ENCODE results near the gene LMO1.

The LMO1 gene

DNA sequence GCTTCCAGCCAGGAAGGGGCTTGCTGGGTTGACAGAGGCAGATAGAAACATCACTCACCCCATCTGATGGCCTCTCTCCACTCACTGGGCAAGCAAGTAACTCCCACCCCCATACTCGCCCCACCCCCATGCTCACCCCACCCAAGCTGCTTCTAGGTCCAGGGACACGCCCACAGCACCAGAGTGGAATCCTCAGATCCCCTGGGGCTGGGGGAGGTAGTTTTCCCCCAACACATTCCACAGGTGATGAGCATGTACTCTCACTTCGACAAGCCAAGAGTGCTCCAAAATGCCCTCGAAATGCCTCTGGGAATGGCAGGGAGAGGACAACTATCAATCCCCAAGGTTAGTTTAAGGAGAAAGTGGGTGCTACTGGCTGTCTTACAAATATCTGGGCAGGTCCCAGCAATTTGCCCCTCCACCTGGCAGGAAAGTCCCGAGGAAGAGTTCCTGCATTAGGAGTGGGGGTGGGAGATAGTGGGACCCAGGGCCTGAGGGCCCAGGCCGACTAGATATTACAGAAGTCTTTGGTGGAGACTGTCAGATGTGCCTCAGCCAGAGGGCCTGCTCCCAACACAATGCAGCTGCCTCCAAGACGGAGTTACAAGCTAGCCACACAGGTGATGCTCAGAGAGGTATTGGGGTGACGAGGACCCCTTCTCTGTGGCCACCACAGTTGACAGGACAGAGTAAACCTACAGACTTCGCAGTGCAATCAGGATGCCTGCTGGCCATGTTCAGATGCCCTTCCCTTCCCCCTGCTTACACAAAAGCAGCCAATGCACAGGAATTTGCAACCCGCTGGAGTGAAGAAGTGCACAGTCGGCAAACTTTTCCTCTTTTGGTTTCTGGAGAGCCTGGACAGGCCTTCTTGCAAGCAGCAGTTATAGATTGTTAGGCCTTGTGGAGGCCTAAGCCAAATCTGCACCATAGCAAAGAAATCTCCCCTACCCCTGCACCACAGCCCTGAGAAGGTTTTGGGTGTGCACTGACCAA lies 2.9 kb upstream of the LMO1 start:
- DNase-seq: no peak

DNA sequence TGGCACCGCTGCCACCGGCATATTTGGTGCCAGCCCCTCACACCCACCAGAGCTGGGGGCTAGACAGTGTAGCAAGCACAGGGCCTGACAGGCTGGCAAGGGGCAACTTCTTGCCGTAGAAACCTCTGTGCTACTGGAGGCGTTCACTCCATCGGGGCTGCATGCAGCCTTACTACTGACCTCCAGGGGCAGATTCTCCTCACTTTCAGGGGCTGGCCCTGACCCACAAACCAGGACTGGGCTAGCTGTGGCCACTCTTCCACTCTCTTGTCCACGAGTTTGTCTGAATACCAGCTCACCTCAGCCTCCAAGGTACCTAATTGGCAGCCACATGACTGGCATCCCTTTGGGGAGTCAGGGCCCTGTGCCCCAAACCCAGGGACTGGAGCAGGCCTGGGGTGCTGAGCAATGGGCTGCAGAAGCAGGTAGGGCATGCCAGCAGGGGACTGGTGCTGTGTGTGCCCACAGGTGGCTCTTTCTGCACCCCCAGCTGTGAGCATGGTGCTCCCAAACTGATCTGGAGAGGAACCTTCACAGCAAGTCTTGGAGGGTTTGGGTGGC lies 2.1 kb upstream of the LMO1 start:
- no peak for DNase-seq

DNA sequence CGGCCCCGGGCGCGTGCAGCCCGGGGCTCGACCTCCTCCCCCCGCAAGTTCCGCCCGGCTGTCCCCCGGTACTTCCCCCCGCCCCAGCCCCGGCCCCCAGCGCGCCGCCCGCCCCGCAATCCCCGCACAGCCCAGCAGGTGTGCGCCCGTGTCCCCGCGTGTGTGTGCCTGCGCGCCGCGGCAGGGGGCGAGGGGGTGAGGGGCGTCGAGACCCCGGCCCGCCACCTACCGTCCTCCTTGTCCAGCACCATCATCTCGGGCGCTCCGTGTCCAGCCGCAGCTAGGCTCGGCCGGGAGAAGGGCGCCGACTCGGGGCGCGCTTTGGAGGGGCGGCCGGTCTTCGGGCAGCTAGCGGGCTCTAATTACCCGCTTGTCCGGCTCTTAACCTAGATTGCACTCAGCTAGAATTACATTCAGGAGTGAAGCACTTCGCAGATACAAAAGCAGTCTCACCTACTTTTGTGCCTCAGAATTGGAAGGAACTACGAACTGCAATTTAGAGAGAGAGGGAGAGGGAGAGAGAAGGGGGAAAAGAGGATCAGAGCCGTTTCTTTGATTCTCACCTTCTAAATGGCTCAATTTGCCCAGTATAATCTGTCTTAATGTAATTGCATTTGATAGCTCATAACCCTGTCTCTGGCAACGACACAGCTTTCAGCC lies 439 bp downstream of the LMO1 start:
- DNase-seq: peak in 2 of 56 donors; percentile 17 to 28

DNA sequence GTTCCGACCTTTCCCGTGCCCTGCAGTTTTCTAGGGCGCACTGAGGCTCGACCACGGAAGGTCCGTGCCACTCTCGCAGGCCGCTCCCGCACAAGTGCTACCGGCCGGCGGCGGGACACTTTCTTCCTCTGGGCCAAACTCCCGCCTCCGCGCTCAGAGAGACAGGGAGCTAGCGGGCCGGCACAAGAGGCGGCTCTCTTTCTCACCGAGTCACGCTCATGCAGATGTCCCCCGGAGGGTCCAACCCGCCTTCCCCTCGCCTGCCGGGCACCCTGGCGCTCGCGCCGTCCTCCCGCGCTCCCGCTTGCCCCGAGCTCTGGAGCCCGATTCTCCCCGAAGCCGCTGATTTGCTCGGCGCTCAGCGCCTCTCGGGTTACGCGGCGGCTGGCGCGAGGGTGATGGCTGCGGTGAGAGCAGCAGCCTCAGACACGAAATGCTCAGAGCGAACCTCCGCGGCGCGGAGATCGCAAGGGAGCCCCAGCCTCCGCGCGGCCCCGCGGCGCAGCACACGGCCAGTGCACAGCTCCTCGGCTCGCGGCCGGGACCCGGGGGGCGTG lies 1.0 kb downstream of the LMO1 start:
- peak in 8 of 56 donors; percentile 9 to 55 (median 28) for DNase-seq

DNA sequence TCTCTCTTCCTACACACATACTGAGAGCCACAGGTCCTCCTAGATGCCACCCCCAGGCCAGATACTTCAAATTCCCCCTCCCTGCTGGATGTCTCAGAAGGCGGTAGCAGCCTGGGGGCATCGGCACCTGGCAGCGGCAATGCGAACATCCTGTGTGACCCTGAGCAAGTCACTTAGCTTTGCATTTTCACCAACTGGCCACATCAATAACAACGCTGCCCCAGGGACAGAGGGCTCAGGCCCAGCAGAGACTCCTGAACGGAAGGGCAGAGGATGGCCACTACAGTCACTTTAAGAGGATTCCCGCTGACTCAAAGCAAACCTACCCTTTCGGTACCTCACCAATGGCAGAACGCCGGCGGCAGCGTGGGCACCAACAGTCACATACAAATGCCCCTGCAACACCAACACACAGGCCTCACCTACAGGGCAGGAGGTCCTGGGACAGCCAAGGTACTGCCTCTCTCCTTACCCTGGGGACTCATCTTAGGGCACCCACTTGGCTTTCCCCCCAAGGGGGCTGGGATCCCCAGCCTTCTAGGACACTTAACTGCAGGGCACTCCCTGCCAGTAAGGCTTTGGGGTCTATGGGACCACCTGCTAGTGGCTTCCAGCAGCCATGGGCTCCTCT lies 1.6 kb downstream of the LMO1 start:
- no peak for DNase-seq

DNA sequence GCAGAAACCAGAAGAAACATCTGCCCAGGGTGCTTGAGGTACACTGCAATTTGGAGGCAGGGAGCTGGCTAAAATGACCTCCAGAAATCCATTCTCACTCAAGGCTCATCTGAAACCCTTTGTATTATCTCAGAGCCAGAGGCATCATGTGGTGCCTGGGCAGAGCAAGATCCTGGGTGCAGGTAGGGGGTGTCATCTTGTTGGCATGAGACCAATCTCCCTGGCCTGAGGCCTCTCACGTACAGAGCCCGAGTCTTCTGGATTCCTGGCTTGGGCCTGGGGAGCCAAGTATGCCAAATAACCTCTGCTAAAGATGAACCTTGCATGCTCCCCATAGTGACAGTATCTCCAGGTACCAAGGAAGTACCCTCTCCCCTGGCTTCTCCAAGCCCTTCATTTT lies 2.4 kb downstream of the LMO1 start:
- DNase-seq: no peak

DNA sequence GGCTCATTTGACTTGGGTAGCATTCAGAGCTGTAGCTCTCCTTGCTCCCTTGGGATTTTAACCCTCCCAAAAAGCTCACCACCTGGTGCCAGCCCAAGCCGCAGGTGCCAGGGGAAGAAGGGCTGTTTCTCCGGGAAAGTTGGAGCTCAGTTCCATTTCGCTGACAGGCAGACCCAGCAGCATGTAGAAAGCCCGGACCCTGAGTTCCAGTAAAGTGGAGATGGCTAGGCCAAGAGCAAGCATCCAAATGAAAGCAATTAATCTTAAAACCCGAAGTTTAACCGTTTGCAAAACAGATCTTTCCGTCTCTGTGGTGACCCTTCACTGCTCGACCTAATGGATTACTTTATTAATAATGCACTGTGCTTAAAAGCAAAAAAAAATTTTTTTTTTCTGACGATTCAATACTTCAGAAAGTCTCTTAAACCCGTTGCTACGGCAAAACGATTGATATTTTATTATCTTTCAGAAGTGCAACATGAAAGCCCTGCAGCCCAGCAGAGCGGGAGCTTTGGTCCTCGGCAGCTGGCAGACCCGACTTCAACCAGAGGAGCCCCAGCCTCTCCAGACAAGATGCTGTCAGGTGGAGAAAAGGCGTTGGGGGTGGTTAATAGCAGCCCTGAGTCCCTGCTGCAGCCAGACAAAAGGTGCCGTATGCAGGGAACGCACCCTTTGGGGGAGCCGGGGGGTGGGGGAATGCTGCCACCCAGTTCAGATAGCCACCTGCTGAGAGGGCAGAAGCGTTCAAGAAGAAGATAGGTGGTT lies 3.3 kb downstream of the LMO1 start:
- DNase-seq: no peak

DNA sequence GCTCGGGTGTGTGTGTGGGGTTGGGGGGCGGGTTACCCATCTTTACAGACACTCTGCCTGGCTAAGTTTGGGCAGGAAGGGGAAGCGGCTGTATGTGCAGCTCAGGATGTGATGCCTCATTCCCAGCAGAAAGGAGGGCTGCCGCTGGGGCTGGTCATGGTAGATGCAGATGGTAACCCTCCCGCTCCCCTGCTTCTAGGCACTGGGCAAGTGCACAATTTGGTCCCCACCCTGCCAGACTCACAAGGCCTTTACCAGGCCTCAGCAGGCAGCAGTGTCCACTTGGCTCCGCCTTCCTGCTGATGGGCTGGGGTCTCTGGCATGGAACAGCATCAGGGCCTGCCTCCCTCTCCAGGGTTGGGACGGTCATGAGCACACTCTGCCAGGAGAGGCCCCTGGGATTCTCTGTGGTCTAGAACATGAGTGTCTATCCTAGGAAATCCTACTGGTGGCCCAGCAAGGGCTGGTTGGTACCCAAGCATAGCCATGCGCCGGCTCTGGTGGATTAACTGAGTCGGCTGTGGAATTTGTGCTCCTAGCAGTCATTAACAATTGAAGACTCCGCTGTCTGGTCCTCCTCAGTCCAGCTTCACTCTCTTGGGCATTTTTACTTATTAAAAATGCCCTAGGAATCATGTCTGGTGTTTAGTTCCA lies 4.2 kb downstream of the LMO1 start:
- DNase-seq: no peak

DNA sequence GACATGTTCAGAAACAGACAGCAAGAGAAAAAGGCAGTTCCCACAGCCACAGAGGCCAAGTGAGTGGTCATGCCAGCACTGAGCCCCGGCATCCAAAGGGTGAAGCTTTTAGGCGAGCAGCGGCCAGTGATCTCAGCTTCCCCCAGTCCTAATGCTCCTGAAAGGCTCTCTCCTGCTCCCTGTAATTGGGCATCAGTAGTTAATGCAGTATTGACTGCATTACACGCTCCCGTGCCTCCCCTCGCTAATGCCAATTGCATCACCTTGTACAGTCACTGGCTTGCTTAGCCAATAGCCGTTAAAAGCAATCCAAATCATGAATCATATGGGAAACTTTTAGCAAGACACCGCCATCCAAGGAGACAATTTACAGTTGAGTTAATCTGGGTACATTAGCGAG lies 4.9 kb downstream of the LMO1 start:
- no peak for DNase-seq

DNA sequence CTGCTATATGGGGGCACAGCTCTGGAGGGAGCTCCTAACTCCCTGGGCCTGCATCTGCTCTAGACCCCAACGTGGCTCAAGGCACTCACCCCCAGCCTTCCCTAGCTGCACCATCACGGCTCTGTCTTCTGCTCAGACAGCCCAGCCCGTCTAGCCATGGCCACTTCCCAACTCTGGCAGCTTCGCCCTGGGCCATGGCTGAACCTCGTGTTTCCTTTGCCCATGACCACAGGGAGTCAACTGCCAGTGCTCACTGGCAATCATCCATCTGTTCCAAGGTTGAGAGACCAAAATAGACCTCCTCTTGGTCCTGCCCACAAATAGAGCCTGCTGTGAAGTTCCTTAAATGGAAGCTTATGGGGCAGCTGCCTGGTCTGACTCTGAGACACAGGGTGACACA lies 5.4 kb downstream of the LMO1 start:
- DNase-seq: peak in 8 of 56 donors; percentile 17 to 39 (median 26)

DNA sequence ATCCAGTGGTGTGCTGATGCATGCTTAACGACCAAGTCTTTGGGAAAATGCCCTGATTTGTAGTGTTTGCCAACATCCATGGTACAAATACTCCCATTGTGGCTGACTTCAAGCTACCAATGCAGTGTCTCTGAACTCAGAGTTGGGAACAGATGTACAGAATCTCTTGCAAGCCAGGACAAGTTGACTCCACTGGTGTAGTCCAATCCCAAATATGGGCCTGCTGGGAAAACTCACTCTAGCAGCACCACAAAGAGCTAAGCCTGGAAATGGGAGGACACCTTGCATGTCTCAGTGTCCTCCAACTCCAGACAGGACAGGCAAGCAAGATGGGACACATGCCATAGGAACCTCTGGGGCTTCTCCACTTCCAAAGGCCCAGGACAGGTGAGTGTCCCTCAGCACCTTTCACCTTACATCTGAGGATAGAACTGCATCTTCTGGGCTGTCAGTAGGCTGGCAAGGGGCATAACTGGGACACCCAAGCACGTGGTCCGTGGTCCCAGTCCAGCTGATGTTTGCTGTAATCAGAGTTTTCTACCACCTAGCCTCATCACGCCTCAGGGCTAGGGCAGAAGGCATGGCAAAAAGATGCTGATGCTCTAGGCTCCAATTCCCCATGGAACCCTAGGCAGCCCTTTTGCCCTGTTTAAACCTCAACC lies 6.5 kb downstream of the LMO1 start:
- DNase-seq: peak in 15 of 56 donors; percentile 18 to 53 (median 33)

DNA sequence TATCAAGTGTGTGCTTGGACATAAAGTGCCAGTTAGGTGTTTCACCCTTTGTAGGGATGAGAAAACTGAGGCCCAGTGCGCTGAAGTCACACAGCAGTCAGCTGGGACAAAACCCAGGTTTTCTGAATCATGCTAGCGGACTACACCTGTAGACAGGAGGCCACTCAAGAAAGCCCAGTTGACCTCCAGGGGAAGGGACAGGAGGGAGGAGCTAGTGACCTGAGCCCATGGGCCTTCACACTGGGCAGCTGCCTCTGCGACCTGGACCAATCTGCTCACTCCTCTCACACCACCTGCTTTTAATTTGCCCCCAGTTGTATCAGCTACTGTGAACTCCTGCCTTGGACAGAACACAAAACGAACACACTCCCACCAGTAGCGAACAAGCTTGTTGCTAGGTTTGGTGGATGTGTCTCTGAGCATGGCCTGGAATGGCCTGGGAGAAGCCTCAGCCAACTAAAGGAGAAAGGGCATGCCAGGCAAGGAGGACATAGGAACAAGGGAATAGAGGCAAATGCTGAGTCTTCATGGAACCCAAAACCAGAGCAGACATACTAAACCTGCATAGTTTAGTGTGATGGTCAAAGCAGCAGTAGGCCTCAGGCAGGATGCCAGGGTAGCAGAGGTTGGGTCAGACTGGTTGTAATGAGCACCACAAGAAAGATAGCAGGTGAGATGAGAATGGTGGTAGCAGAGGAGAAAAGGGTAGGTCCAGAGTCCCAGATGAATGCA lies 7.2 kb downstream of the LMO1 start:
- DNase-seq: no peak

DNA sequence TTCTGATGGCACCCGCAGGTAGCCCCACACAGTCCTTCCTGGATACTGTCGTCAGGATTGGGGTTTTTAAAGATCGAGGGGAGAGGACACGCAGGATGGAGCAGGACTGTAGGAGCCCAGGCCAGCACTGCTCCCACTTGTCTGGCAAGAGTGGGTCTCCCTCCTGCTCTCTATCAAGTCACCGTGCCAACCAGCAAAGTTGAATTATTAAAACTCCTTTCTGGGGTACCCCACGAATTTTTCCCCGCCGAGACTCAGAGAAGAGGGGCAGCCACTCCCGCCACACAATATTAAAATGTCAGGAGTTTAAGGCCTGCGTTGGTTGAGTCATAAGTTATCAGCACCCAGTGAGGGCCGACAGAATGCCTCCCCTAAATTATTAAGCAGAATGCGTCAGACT lies 10.1 kb downstream of the LMO1 start:
- DNase-seq: no peak

DNA sequence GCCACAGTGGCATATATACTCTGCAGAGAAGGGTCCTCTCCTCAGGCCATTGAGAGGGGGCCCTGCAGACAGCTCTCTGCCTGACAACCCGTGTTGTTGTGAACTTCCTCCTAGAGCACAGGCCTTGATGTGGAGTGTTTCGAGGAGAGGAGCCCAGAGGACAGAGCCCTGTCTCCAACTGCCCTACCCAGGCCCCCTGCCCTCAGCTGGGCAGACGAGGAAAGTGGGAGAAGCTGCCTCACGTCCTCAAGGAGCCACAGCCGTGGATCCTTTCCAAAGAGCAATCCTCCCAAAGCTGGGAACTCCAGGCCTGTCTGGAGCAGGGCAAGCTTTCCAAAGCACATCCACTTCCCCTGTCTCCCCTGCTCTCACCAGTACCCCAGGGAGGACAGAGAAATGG lies 10.7 kb downstream of the LMO1 start:
- DNase-seq: no peak

DNA sequence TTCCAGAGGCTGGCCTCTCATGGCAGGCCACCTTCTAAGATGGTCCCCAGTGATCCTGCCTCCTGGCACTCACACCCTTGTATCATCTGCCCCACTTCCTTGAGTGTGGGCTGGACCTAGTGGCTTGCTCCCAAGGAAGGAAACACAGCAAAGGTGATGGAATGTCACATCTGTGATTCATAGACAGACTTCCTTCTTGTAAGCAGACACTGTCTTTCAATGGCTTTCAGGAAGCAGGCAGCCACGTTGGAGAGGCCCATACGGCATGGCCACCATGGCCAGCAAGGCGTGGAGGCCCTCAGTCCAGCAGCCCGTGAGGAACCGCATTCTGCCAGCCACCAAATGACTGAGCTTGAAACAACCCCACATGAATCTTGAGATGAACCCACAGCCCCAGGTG lies 11.3 kb downstream of the LMO1 start:
- no peak for DNase-seq

DNA sequence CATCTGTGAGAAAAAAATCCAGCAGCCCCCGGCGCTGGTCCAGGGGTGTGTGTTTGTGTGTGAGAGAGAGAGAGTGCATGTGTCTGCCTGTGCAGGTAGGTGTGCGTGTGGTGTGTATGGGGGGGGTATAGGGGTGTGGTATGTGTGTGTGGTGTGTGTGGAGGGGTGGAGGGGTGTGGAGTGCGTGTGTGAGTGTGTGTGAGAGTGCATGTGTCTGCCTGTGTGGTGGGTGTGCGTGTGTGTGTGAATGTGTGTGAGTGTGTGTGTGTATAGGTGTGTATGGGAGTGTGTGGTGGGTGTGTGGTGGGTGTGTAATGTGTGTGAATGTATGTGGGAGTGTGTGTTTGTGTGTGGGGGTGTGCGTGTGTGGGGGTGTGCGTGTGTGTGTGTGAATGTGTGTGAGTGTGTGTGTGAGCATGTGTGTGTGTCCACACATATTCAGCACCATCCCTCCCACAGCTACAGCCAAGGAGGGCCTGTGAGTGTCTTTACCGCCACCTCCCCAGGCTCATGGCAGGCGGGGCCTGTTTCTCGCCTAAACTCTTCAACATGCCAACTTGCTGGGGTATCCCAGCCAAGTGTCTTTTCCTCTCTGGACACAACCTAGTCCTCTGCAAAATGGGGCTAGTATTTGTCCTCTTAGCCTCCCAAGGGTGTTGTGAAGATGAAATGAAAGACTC lies 11.9 kb downstream of the LMO1 start:
- DNase-seq: no peak

DNA sequence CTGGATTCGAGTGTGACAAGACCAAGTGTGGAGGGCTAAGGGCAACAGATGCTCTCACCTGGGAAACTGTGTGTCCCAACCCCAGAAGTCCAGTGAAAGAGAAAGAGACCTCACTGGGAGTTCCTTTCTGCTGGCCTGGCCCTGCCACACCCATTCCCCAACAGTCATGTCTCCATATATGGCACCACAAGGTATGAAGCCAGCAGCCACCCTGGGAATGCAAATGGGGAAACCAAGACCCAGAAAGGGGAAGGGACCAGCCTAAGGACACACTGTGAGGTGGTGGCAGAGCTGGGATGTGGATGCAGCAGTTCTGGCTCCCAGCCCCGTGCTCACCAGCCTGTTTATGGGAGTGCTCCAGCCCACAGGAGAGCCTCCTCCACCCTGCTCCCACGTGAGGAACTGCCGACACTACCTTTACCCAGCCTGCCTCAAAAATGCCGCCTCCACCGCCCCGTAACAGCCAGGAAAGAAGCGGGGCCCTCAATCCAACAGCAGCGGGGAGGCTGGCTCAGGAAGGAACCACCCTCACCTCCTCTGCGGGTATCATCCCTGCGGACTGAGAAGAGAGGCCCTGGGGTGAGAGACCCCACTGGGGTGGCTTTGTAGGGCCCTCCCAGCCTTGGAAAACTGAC lies 12.6 kb downstream of the LMO1 start:
- DNase-seq: peak in 7 of 56 donors; percentile 14 to 47 (median 31)

DNA sequence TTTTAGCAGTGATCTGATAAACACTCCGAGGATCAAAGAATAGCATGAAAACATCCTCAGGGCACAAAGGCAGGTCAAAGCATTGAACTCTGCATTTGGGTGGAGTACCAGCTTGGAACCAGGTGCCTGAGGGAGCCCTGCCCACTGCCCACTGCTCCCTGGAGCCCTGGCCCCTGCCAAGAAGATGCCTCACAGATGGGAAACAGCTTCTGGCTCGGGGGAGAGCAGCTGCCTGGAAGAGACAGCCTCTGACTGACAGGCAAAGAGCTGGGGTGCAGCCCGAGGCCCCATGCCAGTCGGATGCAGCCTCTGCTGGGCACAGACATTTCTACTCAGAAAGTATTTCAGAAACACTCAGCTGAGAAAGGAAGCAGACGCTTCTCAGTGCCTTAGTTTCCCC lies 13.2 kb downstream of the LMO1 start:
- DNase-seq: no peak
